Lower leg skin (tissue), 3 donors: ENCODE results near the gene SYAP1.

Experiments used
- CTCF ChIP-seq, 3 donors: fragments of 450-650 bp; IDR thresholded peaks; one replicate each; pipeline ENCODE4 v1.5.1; 2016; ENCODE audit warnings: antibody characterized with exemption in 3 of 3, mild to moderate bottlenecking in 3 of 3, moderate library complexity in 2 of 3
- POLR2A ChIP-seq, 2 donors: fragments of 450-650 bp; IDR thresholded peaks; one replicate each; pipeline ENCODE4 v1.6.1; 2016 to 2017; ENCODE audit warnings: antibody characterized with exemption in 2 of 2, mild to moderate bottlenecking in 1 of 2, moderate library complexity in 1 of 2

GRCh38 chrX:16687514-16687913 lies 31.9 kb upstream of the SYAP1 start:
- TF ChIP-seq POLR2A (IDR thresholded peaks at IDR 0.05) (no peak), CTCF (IDR thresholded peaks at IDR 0.05) (no peak)
